Activated T-cell treated with anti-CD3 and anti-CD28 coated beads, Interleukin-2, amount 50 U/mL, for 4 hours (primary cell): ENCODE data around the gene CNTROB. TPM values are rescaled to one million over a fixed set of nuclear protein-coding genes. Genes with fewer than 3 reads are reported as not detected.

Experiments used
- total RNA-seq, 3 donors: library from RNA; stranded (reverse); gene quantifications; one replicate each; pipeline ENCODE4 v1.2.1, GENCODE V29; 2021

CNTROB gene
- total RNA-seq, 3 donors from 2014 or later: 31.8 to 37.1 (median 34.6) TPM

Other genes starting within 250 kb of the CNTROB start
- gene TP53, start 244.7 kb upstream of the CNTROB start, total RNA-seq: 100 to 1,000 TPM in 1 of 3 donors, 10 to 100 TPM in 2; 93.0 to 106 (median 98.9) TPM
- gene WRAP53, start 243.7 kb upstream of the CNTROB start, total RNA-seq: 10 to 100 TPM; 27.3 to 34.9 (median 34.3) TPM
- under 1 TPM in 1 of 3 donors, not detected in 2; 0.08 TPM for gene EFNB3, start 227.0 kb upstream of the CNTROB start, total RNA-seq
- gene DNAH2, start 214.5 kb upstream of the CNTROB start, total RNA-seq: not detected
- 100 to 1,000 TPM; 187 to 226 (median 206) TPM for gene KDM6B, start 98.0 kb upstream of the CNTROB start, total RNA-seq
- 10 to 100 TPM in 1 of 3 donors, 1 to 10 TPM in 2; 8.9 to 11.1 (median 9.9) TPM for gene TMEM88, start 77.1 kb upstream of the CNTROB start, total RNA-seq
- 10 to 100 TPM; 40.4 to 47.5 (median 41.5) TPM for gene NAA38, start 74.6 kb upstream of the CNTROB start, total RNA-seq
- gene CYB5D1, start 74.2 kb upstream of the CNTROB start, total RNA-seq: 10 to 100 TPM; 19.7 to 20.8 (median 20.6) TPM
- gene CHD3, start 43.4 kb upstream of the CNTROB start, total RNA-seq: 100 to 1,000 TPM; 117 to 127 (median 123) TPM
- 1 to 10 TPM; 4.7 to 5.5 (median 5.0) TPM for gene RNF227, start 15.9 kb upstream of the CNTROB start, total RNA-seq
- gene KCNAB3, start 2.4 kb upstream of the CNTROB start, total RNA-seq: 10 to 100 TPM; 10.3 to 11.5 (median 11.4) TPM
- 100 to 1,000 TPM; 123 to 134 (median 124) TPM for gene TRAPPC1, start 260 bp upstream of the CNTROB start, total RNA-seq
- gene GUCY2D, start 70.4 kb downstream of the CNTROB start, total RNA-seq: under 1 TPM in 1 of 3 donors, not detected in 2; 0.46 TPM
- under 1 TPM in 1 of 3 donors, not detected in 2; 0.14 TPM for gene ALOX15B, start 106.9 kb downstream of the CNTROB start, total RNA-seq
- 1 to 10 TPM in 1 of 3 donors, under 1 TPM in 2; 0.81 to 1.6 (median 0.95) TPM for gene ALOX12B, start 155.5 kb downstream of the CNTROB start, total RNA-seq
- not detected for gene ALOXE3, start 186.3 kb downstream of the CNTROB start, total RNA-seq
- 1 to 10 TPM; 1.2 to 1.7 (median 1.4) TPM for gene HES7, start 191.9 kb downstream of the CNTROB start, total RNA-seq
- 10 to 100 TPM; 30.4 to 36.9 (median 36.7) TPM for gene PER1, start 220.2 kb downstream of the CNTROB start, total RNA-seq
- gene VAMP2, start 230.7 kb downstream of the CNTROB start, total RNA-seq: 10 to 100 TPM; 49.6 to 67.5 (median 59.7) TPM
- gene TMEM107, start 244.2 kb downstream of the CNTROB start, total RNA-seq: 10 to 100 TPM; 11.9 to 18.6 (median 18.1) TPM